ENCODE measurements around the gene RFESD. TPM values are rescaled to one million over a fixed set of nuclear protein-coding genes. Genes with fewer than 3 reads are reported as not detected.
A peak's percentile ranks its signal among the peaks of the same experiment; 100 is the strongest.

RFESD gene
- total RNA-seq, 1 donor from 2014 or later, result 4.2 TPM

- no peak for DNase-seq (ENCODE audit: low spot score in 2 of 2, unreplicated experiment in 2 of 2)
- Mint-ChIP-seq H3K4me3 (no peak overlapping the region), H3K27ac (no peak overlapping the region), H3K9me3 (no peaks in the 10 kb centered on the region), H3K36me3 (no peaks in the 10 kb centered on the region), H3K4me1 (peaks cover 17% of the 10 kb centered on the region), H3K27me3 (ENCODE audit: low read depth) (no peaks in the 10 kb centered on the region)
- TF ChIP-seq CTCF (IDR thresholded peaks at IDR 0.05; ENCODE audit: unreplicated experiment), result no peak
Measured at GRCh38 chr5:95660060-95660459, 13.5 kb downstream of the RFESD start.

DNA sequence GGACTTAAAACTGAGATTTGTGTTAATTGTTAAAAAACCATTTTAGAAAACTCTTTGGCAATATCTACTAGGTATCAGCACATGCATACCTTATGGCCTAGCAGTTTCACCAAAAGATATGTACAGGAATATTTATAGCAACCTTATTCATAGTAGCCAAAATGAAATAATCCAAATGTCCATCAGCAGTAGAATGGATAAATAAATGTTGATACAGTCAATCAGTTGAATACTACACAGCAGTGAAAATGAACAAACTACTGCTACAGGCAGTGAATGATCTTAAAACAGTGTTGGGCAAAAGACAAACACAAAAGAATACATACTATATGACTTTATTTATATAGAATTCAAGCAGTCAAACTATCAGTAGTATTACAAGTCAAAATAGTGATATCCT is 16.4 kb downstream of the RFESD start:
- DNase-seq (ENCODE audit: low spot score in 2 of 2, unreplicated experiment in 2 of 2), result no peak
- peaks cover 10% of the 10 kb centered on the region for H3K4me1 Mint-ChIP-seq
- no peak overlapping the region for H3K4me3 Mint-ChIP-seq
- no peak for TF ChIP-seq CTCF (IDR thresholded peaks at IDR 0.05; ENCODE audit: unreplicated experiment)
- no peak overlapping the region for H3K27ac Mint-ChIP-seq
- no peaks in the 10 kb centered on the region for H3K36me3 Mint-ChIP-seq
- H3K27me3 Mint-ChIP-seq (ENCODE audit: low read depth), result no peaks in the 10 kb centered on the region
- H3K9me3 Mint-ChIP-seq, result no peaks in the 10 kb centered on the region

- no peaks in the 10 kb centered on the region for H3K9me3 Mint-ChIP-seq
- H3K27ac Mint-ChIP-seq, result peak overlapping the region; percentile 56
- no peaks in the 10 kb centered on the region for H3K27me3 Mint-ChIP-seq (ENCODE audit: low read depth)
- peaks cover 20% of the 10 kb centered on the region for H3K4me1 Mint-ChIP-seq
- no peaks in the 10 kb centered on the region for H3K36me3 Mint-ChIP-seq
- no peak overlapping the region for H3K4me3 Mint-ChIP-seq
- DNase-seq (ENCODE audit: low spot score in 2 of 2, unreplicated experiment in 2 of 2), result no peak
- peak; percentile 79 for TF ChIP-seq CTCF (IDR thresholded peaks at IDR 0.05; ENCODE audit: unreplicated experiment)
Measured at GRCh38 chr5:95664204-95664786, 17.7 kb downstream of the RFESD start.

DNA sequence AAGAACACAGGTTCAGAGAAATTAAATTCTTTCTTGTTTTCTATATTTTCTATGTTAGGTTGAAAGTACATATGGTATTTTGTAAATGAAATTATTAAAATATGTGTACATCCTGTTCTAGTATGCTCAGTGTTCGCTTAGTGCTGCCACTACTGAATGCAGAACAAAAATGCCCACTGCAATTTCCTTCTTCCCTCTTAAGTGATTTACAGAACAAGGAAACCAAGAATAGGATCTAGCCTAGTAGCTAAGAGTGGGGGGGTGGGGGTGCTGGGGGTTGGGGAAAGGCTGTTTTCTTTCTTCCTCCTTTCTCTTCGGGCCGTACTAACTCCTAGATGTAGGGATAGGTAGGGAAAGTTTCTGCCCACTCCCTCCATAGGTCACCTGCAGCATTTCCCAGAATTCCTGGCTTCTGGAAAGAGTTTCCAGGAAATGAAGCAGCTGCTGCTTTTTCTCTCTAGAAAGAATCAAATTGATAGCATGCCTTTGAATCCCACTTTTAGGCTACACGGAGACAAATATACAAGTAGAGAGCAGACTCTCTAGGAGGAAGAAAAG is 20.6 kb downstream of the RFESD start:
- peaks cover 27% of the 10 kb centered on the region for H3K4me1 Mint-ChIP-seq
- TF ChIP-seq CTCF (IDR thresholded peaks at IDR 0.05; ENCODE audit: unreplicated experiment), result no peak
- no peak overlapping the region for H3K4me3 Mint-ChIP-seq

GRCh38 chr5:95667678-95668077 is 21.1 kb downstream of the RFESD start:
- no peaks in the 10 kb centered on the region for H3K27me3 Mint-ChIP-seq (ENCODE audit: low read depth)
- peak overlapping the region; percentile 43 for H3K27ac Mint-ChIP-seq
- H3K4me3 Mint-ChIP-seq, result no peak overlapping the region
- H3K9me3 Mint-ChIP-seq, result no peaks in the 10 kb centered on the region
- no peak for TF ChIP-seq CTCF (IDR thresholded peaks at IDR 0.05; ENCODE audit: unreplicated experiment)
- DNase-seq (ENCODE audit: low spot score in 2 of 2, unreplicated experiment in 2 of 2), result no peak
- no peaks in the 10 kb centered on the region for H3K36me3 Mint-ChIP-seq
- peaks cover 30% of the 10 kb centered on the region for H3K4me1 Mint-ChIP-seq

More for the DNA sequence above, 20.6 kb downstream of the RFESD start:
- Mint-ChIP-seq H3K27ac (no peak overlapping the region), H3K9me3 (no peaks in the 10 kb centered on the region), H3K36me3 (no peaks in the 10 kb centered on the region), H3K27me3 (ENCODE audit: low read depth) (no peaks in the 10 kb centered on the region)
- DNase-seq (ENCODE audit: low spot score in 2 of 2, unreplicated experiment in 2 of 2), result no peak

Data from mesothelial cell of epicardium (in vitro differentiated cells).